ENCODE measurements around the gene GATD1.
A peak's percentile ranks its signal among the peaks of the same experiment; 100 is the strongest.

The GATD1 gene

GRCh38 chr11:777288-778255 is at the start of gene GATD1:
Gene GATD1 (minus strand): TSS chr11:777487. CDS start chr11:777462, 25 bp downstream.
- peak; percentile 81 for DNase-seq

- DNase-seq: no peak
Measured at GRCh38 chr11:826836-827145, 49.5 kb upstream of the GATD1 start.

GRCh38 chr11:826227-826621 is 48.9 kb upstream of the GATD1 start:
- no peak for DNase-seq

- no peak for DNase-seq
Measured at GRCh38 chr11:825366-826226, 48.3 kb upstream of the GATD1 start.

GRCh38 chr11:824942-825341 is 47.7 kb upstream of the GATD1 start:
- DNase-seq: peak; percentile 70

- peak; percentile 87 for DNase-seq
Measured at GRCh38 chr11:824292-824880, 47.1 kb upstream of the GATD1 start.

GRCh38 chr11:823441-824291 is 46.4 kb upstream of the GATD1 start:
- peak; percentile 58 for DNase-seq

- no peak for DNase-seq
Measured at GRCh38 chr11:821512-822371, 44.5 kb upstream of the GATD1 start.

- DNase-seq: no peak
Measured at GRCh38 chr11:820655-821511, 43.6 kb upstream of the GATD1 start.

GRCh38 chr11:819943-820649 is 42.8 kb upstream of the GATD1 start:
- DNase-seq: peak; percentile 94

- DNase-seq: peak; percentile 91
Measured at GRCh38 chr11:819129-819931, 42.0 kb upstream of the GATD1 start.

GRCh38 chr11:818396-819128 is 41.3 kb upstream of the GATD1 start, which contains the start of gene PNPLA2:
Gene PNPLA2 (plus strand): TSS chr11:818914. CDS start chr11:819719, 805 bp downstream.
- no peak for DNase-seq

GRCh38 chr11:816433-816779 is 39.1 kb upstream of the GATD1 start:
- no peak for DNase-seq

GRCh38 chr11:815675-816432 is 38.6 kb upstream of the GATD1 start:
- DNase-seq: no peak

GRCh38 chr11:813456-814096 is 36.3 kb upstream of the GATD1 start:
- DNase-seq: no peak

GRCh38 chr11:813072-813455 is 35.8 kb upstream of the GATD1 start:
- DNase-seq: no peak

GRCh38 chr11:812390-812789 is 35.1 kb upstream of the GATD1 start:
- DNase-seq: no peak

Measured in NCI-H1105 (cell line).